Measurements from ENCODE around the gene LENG1. TPM values are rescaled to one million over a fixed set of nuclear protein-coding genes. Genes with fewer than 3 reads are reported as not detected.

LENG1 gene
- total and polyA plus RNA-seq, 2 donors (not counting 3 experiments of a cell fraction or from before 2014, with no cell fraction given) = 3.0 to 5.0 TPM

- no TSS peak for BruUV-seq (replicated peaks)
- dilution Hi-C loops (cut with MboI; ENCODE audit: extremely low pct_ligation_motif_present, low sequenced_read_pairs) = no loop called here
- Histone ChIP-seq H3K9me1 (replicated peaks; ENCODE audit: control insufficient read depth, extremely low read depth, insufficient read depth, low read length) (no peaks in the 10 kb centered on the region), H4K20me1 (replicated peaks; ENCODE audit: control insufficient read depth, extremely low read depth, insufficient read depth, low read length) (peaks cover 3% of the 10 kb centered on the region), H3K4me1 (ENCODE audit: control insufficient read depth, extremely low read depth, insufficient read depth, low read length) (peaks cover 29% of the 10 kb centered on the region), H2AFZ (ENCODE audit: low read depth, low read length) (no peak overlapping the region), H3K27me3 (ENCODE audit: control insufficient read depth in 2 of 2, insufficient read depth in 2 of 2, low read length in 2 of 2) (no peaks in the 10 kb centered on the region), H3K4me2 (ENCODE audit: insufficient read depth, low read length) (no peak overlapping the region), H3K79me2 (ENCODE audit: control insufficient read depth, insufficient read depth, low read length) (peaks cover 37% of the 10 kb centered on the region), H3K36me3 (ENCODE audit: control insufficient read depth in 2 of 2, extremely low read depth in 1 of 2, insufficient read depth in 2 of 2, low read length in 2 of 2) (peaks cover 19 to 23% of the 10 kb centered on the region in 2 experiments), H3K4me3 (replicated peaks in 1 of 3; ENCODE audit: insufficient read depth in 1 of 3, low read depth in 1 of 3, low read length in 3 of 3) (no peak overlapping the region), H3K9ac (replicated peaks; ENCODE audit: extremely low read depth, insufficient read depth, low read length) (no peak overlapping the region), H3K9me3 (replicated peaks; ENCODE audit: control insufficient read depth, insufficient read depth, low read length) (no peaks in the 10 kb centered on the region), H3K27ac (ENCODE audit: insufficient read depth, low read depth, low read length) (no peak overlapping the region)
- TF ChIP-seq POLR2AphosphoS5 (IDR thresholded peaks at IDR 0.05; ENCODE audit: insufficient read depth, low read depth, low read length) (no peak), JUN (IDR thresholded peaks at IDR 0.05; ENCODE audit: borderline replicate concordance, insufficient read depth, insufficient read length, low read depth) (no peak), POLR2A (IDR thresholded peaks at IDR 0.05; ENCODE audit: low read depth, low read length) (no peak), GATA2 (IDR thresholded peaks at IDR 0.05; ENCODE audit: insufficient read depth, insufficient read length, low read depth, low read length) (no peak), MYC (IDR thresholded peaks at IDR 0.05; ENCODE audit: low read depth, low read length) (no peak), FOS (IDR thresholded peaks at IDR 0.05; ENCODE audit: borderline replicate concordance, insufficient read depth, low read length) (no peak), EZH2 (IDR thresholded peaks at IDR 0.05; ENCODE audit: borderline replicate concordance, low read depth, low read length, severe bottlenecking) (no peak)
- TF ChIP-seq, protein P1, sequence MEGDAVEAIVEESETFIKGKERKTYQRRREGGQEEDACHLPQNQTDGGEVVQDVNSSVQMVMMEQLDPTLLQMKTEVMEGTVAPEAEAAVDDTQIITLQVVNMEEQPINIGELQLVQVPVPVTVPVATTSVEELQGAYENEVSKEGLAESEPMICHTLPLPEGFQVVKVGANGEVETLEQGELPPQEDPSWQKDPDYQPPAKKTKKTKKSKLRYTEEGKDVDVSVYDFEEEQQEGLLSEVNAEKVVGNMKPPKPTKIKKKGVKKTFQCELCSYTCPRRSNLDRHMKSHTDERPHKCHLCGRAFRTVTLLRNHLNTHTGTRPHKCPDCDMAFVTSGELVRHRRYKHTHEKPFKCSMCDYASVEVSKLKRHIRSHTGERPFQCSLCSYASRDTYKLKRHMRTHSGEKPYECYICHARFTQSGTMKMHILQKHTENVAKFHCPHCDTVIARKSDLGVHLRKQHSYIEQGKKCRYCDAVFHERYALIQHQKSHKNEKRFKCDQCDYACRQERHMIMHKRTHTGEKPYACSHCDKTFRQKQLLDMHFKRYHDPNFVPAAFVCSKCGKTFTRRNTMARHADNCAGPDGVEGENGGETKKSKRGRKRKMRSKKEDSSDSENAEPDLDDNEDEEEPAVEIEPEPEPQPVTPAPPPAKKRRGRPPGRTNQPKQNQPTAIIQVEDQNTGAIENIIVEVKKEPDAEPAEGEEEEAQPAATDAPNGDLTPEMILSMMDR (IDR thresholded peaks at IDR 0.05; ENCODE audit: extremely low read depth in 1 of 2, insufficient read depth in 1 of 2, low read depth in 1 of 2, low read length in 2 of 2) = no peak
- TF ChIP-seq, protein P2, sequence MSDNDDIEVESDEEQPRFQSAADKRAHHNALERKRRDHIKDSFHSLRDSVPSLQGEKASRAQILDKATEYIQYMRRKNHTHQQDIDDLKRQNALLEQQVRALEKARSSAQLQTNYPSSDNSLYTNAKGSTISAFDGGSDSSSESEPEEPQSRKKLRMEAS (IDR thresholded peaks at IDR 0.05; ENCODE audit: insufficient read depth, insufficient read length) = no peak
- ChIA-PET POLR2A (interaction anchor here (6.0 kb wide), 1 partner anchor 9 kb away, joined by 91 read pairs; the partner anchor contains the start of genes MBOAT7 and TSEN34), CTCF (interaction anchor here (0.7 to 1.1 kb wide), 4 partner anchors 11 to 66 kb away, joined by 3 to 4 read pairs (median 3); no protein-coding TSS in a partner anchor)
- DNase-seq (ENCODE audit: low read depth, low spot score) (no peak), FAIRE-seq (no peak)
- intact Hi-C loops (cut with micrococcal nuclease) = no loop called here
Measured at GRCh38 chr19:54199401-54199800, 39.9 kb upstream of the LENG1 start.
